RWPE1 (cell line): ENCODE data around the gene TBC1D19.

ENCODE experiments used
- CTCF ChIA-PET: fragments of 350-600 bp; sonication (Branson Sonifier 250); formaldehyde crosslinking; extraction: SDS; loops from one replicate; lab custom pipeline; 2021; lab: Yijun Ruan, JAX
- POLR2A ChIA-PET: fragments of 400-600 bp; formaldehyde crosslinking; extraction: SDS; loops from one replicate; lab custom pipeline; 2020; ENCODE audit warnings: antibody characterized with exemption; ENCODE audit not compliant: low non-redundant PET; lab: Yijun Ruan, JAX
- DNase-seq: peaks from one replicate; pipeline ENCODE4 v3.0.0; 2012; ENCODE audit warnings: low spot score
- H3K27ac ChIP-seq: fragments of 450-650 bp; 2 replicates; pipeline ENCODE4 v1.5.1; 2017
- CTCF ChIP-seq: fragments of 450-650 bp; conservative IDR thresholded peaks from 2 replicates; pipeline ENCODE4 v1.5.1; 2017; ENCODE audit warnings: low read depth, mild to moderate bottlenecking

The TBC1D19 gene

GRCh38 chr4:26568446-26568994 is 15.4 kb upstream of the TBC1D19 start:
- no peak for TF ChIP-seq CTCF
- peak; percentile 57 for DNase-seq
- CTCF ChIA-PET, result no interaction called here
- no peak overlapping the region for H3K27ac ChIP-seq
- POLR2A ChIA-PET, result no interaction called here

- ChIA-PET POLR2A (no interaction called here), CTCF (no interaction called here)
- no peak for TF ChIP-seq CTCF
- H3K27ac ChIP-seq, result no peak overlapping the region
- DNase-seq, result no peak
Measured at GRCh38 chr4:26570596-26570995, 13.3 kb upstream of the TBC1D19 start.

GRCh38 chr4:26573389-26573794 is 10.5 kb upstream of the TBC1D19 start:
- no peak overlapping the region for H3K27ac ChIP-seq
- DNase-seq, result no peak
- no peak for TF ChIP-seq CTCF
- POLR2A ChIA-PET, result no interaction called here
- CTCF ChIA-PET, result interaction anchor here (0.7 kb wide), 1 partner anchor 747 kb away, joined by 3 read pairs; no protein-coding TSS in a partner anchor

GRCh38 chr4:26574563-26574962 is 9.3 kb upstream of the TBC1D19 start:
- POLR2A ChIA-PET, result no interaction called here
- no peak overlapping the region for H3K27ac ChIP-seq
- DNase-seq, result no peak
- no peak for TF ChIP-seq CTCF
- CTCF ChIA-PET, result interaction anchor here (0.7 kb wide), 1 partner anchor 170 kb away, joined by 3 read pairs; no protein-coding TSS in a partner anchor

- H3K27ac ChIP-seq, result no peak overlapping the region
- TF ChIP-seq CTCF, result no peak
- ChIA-PET CTCF (no interaction called here), POLR2A (no interaction called here)
- DNase-seq, result no peak
Measured at GRCh38 chr4:26576231-26576739, 7.6 kb upstream of the TBC1D19 start.

- ChIA-PET CTCF (no interaction called here), POLR2A (no interaction called here)
- no peak for TF ChIP-seq CTCF
- H3K27ac ChIP-seq, result no peak overlapping the region
- no peak for DNase-seq
Measured at GRCh38 chr4:26577066-26577465, 6.8 kb upstream of the TBC1D19 start.
